ENCODE data around the gene CLCN3. TPM values are rescaled to one million over a fixed set of nuclear protein-coding genes. Genes with fewer than 3 reads are reported as not detected.

Gene CLCN3
- polyA plus RNA-seq, 4 donors = 8.6 to 48.3 (median 19.4) TPM

DNA sequence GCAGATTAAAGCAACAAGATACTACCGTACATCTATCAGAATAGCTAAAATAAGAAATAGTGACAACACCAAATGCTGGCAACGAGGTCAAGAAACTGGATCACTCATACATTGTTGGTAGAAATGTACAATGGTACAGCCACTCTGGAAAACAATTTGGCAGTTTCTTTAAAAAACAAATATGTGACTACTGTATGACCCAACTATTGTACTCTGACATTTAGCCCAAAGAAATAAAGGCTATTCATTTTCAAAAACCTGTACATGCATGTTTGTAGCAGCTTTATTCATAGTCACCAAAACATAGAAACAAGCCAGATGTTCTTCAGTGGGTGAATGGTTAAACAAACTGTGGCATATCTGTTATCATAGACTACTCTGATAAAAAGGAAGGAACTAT, 8.2 kb downstream of the CLCN3 start:
- 85 to 93% (median 93%) methylated on average over 2 of the region's 2 CpGs for WGBS, 3 donors
- no peak overlapping the region for H3K27ac ChIP-seq (ENCODE audit: low read depth in 1 of 3, low read length in 2 of 3)
- FAIRE-seq = no peak

DNA sequence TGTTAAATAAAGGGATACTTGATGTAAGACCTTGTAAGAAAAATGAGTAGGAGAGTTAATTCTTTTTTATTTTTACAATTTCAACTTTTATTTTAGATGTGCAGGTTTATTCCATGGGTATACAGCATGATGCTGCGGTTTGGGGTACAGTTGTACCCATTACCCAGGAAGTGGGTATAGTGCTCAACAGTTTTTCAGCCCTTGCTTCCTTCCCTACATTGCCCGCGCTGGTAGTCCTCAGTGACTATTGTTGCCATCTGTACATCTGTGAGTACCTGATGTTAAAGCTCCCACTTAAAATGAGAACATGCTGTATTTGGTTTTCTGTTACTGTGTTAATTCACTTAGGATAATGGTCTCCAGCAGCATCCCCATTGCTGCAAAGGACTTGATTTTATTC, 9.7 kb downstream of the CLCN3 start:
- WGBS, 3 donors = 96 to 99% (median 98%) methylated on average over 3 of the region's 3 CpGs
- FAIRE-seq (no peak), DNase-seq (no peak)
- Histone ChIP-seq H3K9me3 (ENCODE audit: control insufficient read depth in 2 of 2, insufficient read depth in 1 of 2, low read depth in 1 of 2, low read length in 1 of 2) (no peaks in the 10 kb centered on the region), H3K4me1 (ENCODE audit: control insufficient read depth in 3 of 3, insufficient read depth in 2 of 3, low read depth in 1 of 3, low read length in 2 of 3) (peaks cover 0 to 5% (median 1%) of the 10 kb centered on the region in 3 donors), H3K27ac (ENCODE audit: low read depth in 1 of 3, low read length in 2 of 3) (no peak overlapping the region), H3K27me3 (ENCODE audit: control insufficient read depth in 3 of 3, insufficient read depth in 3 of 3, low read length in 3 of 3) (no peaks in the 10 kb centered on the region), H3K36me3 (ENCODE audit: control insufficient read depth in 3 of 3, insufficient read depth in 2 of 3, low read depth in 1 of 3, low read length in 3 of 3) (peaks cover 0 to 8% (median 0%) of the 10 kb centered on the region in 3 donors), H3K4me3 (ENCODE audit: low read depth in 1 of 3, low read length in 3 of 3) (no peak overlapping the region)

More for the DNA sequence above, 8.2 kb downstream of the CLCN3 start:
- no peaks in the 10 kb centered on the region for H3K27me3 ChIP-seq (ENCODE audit: control insufficient read depth in 3 of 3, insufficient read depth in 3 of 3, low read length in 3 of 3)
- H3K36me3 ChIP-seq (ENCODE audit: control insufficient read depth in 3 of 3, insufficient read depth in 2 of 3, low read depth in 1 of 3, low read length in 3 of 3) = peaks cover 0 to 8% (median 0%) of the 10 kb centered on the region in 3 donors
- DNase-seq = no peak
- H3K4me1 ChIP-seq (ENCODE audit: control insufficient read depth in 3 of 3, insufficient read depth in 2 of 3, low read depth in 1 of 3, low read length in 2 of 3) = peaks cover 0 to 1% (median 0%) of the 10 kb centered on the region in 3 donors
- no peaks in the 10 kb centered on the region for H3K9me3 ChIP-seq (ENCODE audit: control insufficient read depth in 2 of 2, insufficient read depth in 1 of 2, low read depth in 1 of 2, low read length in 1 of 2)
- no peak overlapping the region for H3K4me3 ChIP-seq (ENCODE audit: low read depth in 1 of 3, low read length in 3 of 3)

DNA sequence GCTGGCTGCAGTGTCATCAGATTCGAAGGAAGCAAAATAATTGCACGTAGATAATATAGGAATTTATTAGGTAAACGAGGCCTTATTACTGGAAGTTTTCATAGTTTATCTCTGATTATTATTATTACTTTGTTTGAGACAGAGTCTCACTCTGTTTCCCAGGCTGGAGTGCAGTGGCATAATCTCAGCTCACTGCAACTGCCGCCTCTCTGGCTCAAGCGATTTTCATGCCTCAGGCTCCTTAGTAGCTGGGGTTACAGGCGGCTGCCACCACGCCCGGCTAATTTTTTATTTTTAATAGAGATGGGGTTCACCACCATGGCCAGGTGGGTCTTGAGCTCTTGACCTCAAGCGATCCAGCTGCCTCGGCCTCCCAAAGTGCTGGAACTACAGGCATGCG, 12.5 kb downstream of the CLCN3 start:
- H3K27me3 ChIP-seq (ENCODE audit: control insufficient read depth in 3 of 3, insufficient read depth in 3 of 3, low read length in 3 of 3) = no peaks in the 10 kb centered on the region
- peaks cover 0 to 5% (median 0%) of the 10 kb centered on the region in 3 donors for H3K4me1 ChIP-seq (ENCODE audit: control insufficient read depth in 3 of 3, insufficient read depth in 2 of 3, low read depth in 1 of 3, low read length in 2 of 3)
- H3K4me3 ChIP-seq (ENCODE audit: low read depth in 1 of 3, low read length in 3 of 3) = no peak overlapping the region
- DNase-seq = no peak
- no peaks in the 10 kb centered on the region for H3K9me3 ChIP-seq (ENCODE audit: control insufficient read depth in 2 of 2, insufficient read depth in 1 of 2, low read depth in 1 of 2, low read length in 1 of 2)
- WGBS, 3 donors = 84 to 87% (median 86%) methylated on average over 11 of the region's 11 CpGs
- no peak for FAIRE-seq
- H3K36me3 ChIP-seq (ENCODE audit: control insufficient read depth in 3 of 3, insufficient read depth in 2 of 3, low read depth in 1 of 3, low read length in 3 of 3) = peaks cover 0 to 4% (median 0%) of the 10 kb centered on the region in 3 donors
- no peak overlapping the region for H3K27ac ChIP-seq (ENCODE audit: low read depth in 1 of 3, low read length in 2 of 3)

DNA sequence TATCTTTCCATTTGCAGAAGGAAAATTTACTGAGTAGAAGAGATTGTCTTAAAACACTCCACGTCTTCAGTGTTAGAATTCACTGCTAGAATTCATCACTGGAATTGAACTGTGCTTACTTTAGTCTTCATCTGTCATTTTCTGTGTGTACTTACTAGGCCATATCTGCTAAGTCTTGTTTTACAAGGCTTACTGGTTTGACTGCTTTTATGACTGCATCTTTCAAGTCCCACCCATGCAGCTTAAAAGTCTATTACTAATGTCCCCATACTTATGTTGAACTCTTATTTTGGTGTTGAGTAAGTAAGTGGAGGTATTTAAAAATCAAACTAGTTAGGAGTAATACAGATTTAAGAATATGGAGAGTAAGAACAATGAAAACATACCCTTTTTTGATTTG, 14.6 kb downstream of the CLCN3 start:
- Histone ChIP-seq H3K9me3 (ENCODE audit: control insufficient read depth in 2 of 2, insufficient read depth in 1 of 2, low read depth in 1 of 2, low read length in 1 of 2) (no peaks in the 10 kb centered on the region), H3K36me3 (ENCODE audit: control insufficient read depth in 3 of 3, insufficient read depth in 2 of 3, low read depth in 1 of 3, low read length in 3 of 3) (peaks cover 0 to 8% (median 1%) of the 10 kb centered on the region in 3 donors), H3K4me3 (ENCODE audit: low read depth in 1 of 3, low read length in 3 of 3) (no peak overlapping the region), H3K27me3 (ENCODE audit: control insufficient read depth in 3 of 3, insufficient read depth in 3 of 3, low read length in 3 of 3) (no peaks in the 10 kb centered on the region), H3K27ac (ENCODE audit: low read depth in 1 of 3, low read length in 2 of 3) (peak overlapping the region in 1 of 3 donors; percentile 2), H3K4me1 (ENCODE audit: control insufficient read depth in 3 of 3, insufficient read depth in 2 of 3, low read depth in 1 of 3, low read length in 2 of 3) (peaks cover 0 to 5% (median 0%) of the 10 kb centered on the region in 3 donors)
- DNase-seq = peak; percentile 77 to 88
- WGBS, 3 donors = 14 to 59% (median 26%) methylated on average over 1 of the region's 1 CpG
- peak; percentile 75 for FAIRE-seq

DNA sequence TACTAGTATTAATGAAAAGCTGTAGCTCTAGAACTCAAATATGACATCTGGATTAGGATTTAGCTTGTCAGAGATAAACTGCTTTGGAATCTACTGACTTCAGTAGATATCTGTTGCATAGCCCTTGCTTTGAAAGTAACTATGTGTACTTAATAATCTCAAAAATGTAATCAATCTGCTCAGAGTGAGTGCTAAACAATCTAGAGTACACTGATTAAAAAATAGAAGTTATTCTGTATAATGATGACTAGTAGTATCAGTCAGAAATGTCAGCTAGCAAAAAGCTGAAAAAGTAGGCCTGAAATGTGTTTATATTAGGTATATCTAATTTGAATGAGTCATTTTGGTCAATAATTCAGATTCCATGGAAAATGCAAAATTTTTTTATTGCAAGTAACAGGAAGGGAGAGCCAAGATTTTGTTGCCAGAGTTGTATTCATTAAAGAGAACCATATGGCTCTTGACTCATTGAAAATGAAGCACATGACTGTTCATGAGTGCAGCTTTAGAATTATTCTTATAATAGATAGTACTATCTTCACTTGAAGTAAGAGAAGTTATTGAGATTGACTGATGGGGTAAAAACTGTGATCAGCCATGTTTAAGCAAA, 20.0 kb downstream of the CLCN3 start:
- H3K27ac ChIP-seq (ENCODE audit: low read depth in 1 of 3, low read length in 2 of 3) = no peak overlapping the region
- H3K4me3 ChIP-seq (ENCODE audit: low read depth in 1 of 3, low read length in 3 of 3) = no peak overlapping the region
- no peaks in the 10 kb centered on the region for H3K9me3 ChIP-seq (ENCODE audit: control insufficient read depth in 2 of 2, insufficient read depth in 1 of 2, low read depth in 1 of 2, low read length in 1 of 2)
- no peaks in the 10 kb centered on the region for H3K27me3 ChIP-seq (ENCODE audit: control insufficient read depth in 3 of 3, insufficient read depth in 3 of 3, low read length in 3 of 3)
- H3K4me1 ChIP-seq (ENCODE audit: control insufficient read depth in 3 of 3, insufficient read depth in 2 of 3, low read depth in 1 of 3, low read length in 2 of 3) = no peaks in the 10 kb centered on the region
- FAIRE-seq (no peak), DNase-seq (no peak)
- H3K36me3 ChIP-seq (ENCODE audit: control insufficient read depth in 3 of 3, insufficient read depth in 2 of 3, low read depth in 1 of 3, low read length in 3 of 3) = peaks cover 0 to 17% (median 5%) of the 10 kb centered on the region in 3 donors

DNA sequence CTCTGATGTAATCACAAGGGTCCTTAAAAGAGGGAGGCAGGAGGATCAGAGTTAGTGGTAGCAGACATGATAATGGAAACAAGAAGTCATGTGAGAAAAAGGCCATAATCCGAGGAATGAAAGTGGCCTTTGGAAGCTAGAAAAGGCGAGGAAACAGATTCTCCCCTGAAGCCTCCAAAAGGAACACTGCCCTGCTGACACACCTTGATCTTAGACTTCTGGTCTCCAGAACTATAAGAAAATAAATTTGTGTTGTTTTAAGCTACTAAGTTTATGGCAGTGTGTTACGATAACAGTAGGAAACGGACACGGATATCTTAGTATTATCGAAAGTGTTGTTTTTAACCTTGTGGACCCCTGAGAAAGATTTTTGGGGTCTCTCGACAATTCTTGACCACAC, 24.4 kb downstream of the CLCN3 start:
- no peaks in the 10 kb centered on the region for H3K9me3 ChIP-seq (ENCODE audit: control insufficient read depth in 2 of 2, insufficient read depth in 1 of 2, low read depth in 1 of 2, low read length in 1 of 2)
- H3K4me1 ChIP-seq (ENCODE audit: control insufficient read depth in 3 of 3, insufficient read depth in 2 of 3, low read depth in 1 of 3, low read length in 2 of 3) = peaks cover 0 to 2% (median 2%) of the 10 kb centered on the region in 3 donors
- H3K4me3 ChIP-seq (ENCODE audit: low read depth in 1 of 3, low read length in 3 of 3) = no peak overlapping the region
- H3K36me3 ChIP-seq (ENCODE audit: control insufficient read depth in 3 of 3, insufficient read depth in 2 of 3, low read depth in 1 of 3, low read length in 3 of 3) = peaks cover 0 to 15% (median 3%) of the 10 kb centered on the region in 3 donors
- 89 to 93% (median 90%) methylated on average over 7 of the region's 7 CpGs for WGBS, 3 donors
- FAIRE-seq (no peak), DNase-seq (no peak)
- no peak overlapping the region for H3K27ac ChIP-seq (ENCODE audit: low read depth in 1 of 3, low read length in 2 of 3)
- no peaks in the 10 kb centered on the region for H3K27me3 ChIP-seq (ENCODE audit: control insufficient read depth in 3 of 3, insufficient read depth in 3 of 3, low read length in 3 of 3)

DNA sequence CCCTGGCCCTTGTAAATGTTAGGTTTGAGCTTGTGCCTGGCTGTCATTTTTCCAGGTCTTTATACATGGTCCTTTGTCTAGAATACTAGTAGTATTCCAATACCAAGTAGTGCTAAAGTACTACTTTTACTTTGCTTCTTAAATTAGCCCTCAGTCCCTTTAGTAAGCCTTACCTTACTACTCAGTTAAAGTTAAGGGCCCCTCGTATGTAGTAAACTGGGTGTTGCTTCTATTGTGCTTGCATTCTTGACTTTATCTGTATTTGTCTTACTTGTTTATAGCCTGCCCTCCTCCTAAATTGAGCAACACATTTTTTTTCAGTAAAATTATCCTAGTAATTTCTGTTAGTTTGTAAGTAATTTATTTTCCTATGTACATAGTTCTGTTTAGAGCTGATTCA, 25.2 kb downstream of the CLCN3 start:
- Histone ChIP-seq H3K27me3 (ENCODE audit: control insufficient read depth in 3 of 3, insufficient read depth in 3 of 3, low read length in 3 of 3) (no peaks in the 10 kb centered on the region), H3K4me1 (ENCODE audit: control insufficient read depth in 3 of 3, insufficient read depth in 2 of 3, low read depth in 1 of 3, low read length in 2 of 3) (peaks cover 0 to 4% (median 3%) of the 10 kb centered on the region in 3 donors), H3K27ac (ENCODE audit: low read depth in 1 of 3, low read length in 2 of 3) (no peak overlapping the region), H3K4me3 (ENCODE audit: low read depth in 1 of 3, low read length in 3 of 3) (no peak overlapping the region), H3K36me3 (ENCODE audit: control insufficient read depth in 3 of 3, insufficient read depth in 2 of 3, low read depth in 1 of 3, low read length in 3 of 3) (peaks cover 0 to 15% (median 3%) of the 10 kb centered on the region in 3 donors), H3K9me3 (ENCODE audit: control insufficient read depth in 2 of 2, insufficient read depth in 1 of 2, low read depth in 1 of 2, low read length in 1 of 2) (no peaks in the 10 kb centered on the region)
- no peak for FAIRE-seq
- DNase-seq = no peak
- WGBS, 3 donors = 72 to 84% (median 74%) methylated on average over 1 of the region's 1 CpG

DNA sequence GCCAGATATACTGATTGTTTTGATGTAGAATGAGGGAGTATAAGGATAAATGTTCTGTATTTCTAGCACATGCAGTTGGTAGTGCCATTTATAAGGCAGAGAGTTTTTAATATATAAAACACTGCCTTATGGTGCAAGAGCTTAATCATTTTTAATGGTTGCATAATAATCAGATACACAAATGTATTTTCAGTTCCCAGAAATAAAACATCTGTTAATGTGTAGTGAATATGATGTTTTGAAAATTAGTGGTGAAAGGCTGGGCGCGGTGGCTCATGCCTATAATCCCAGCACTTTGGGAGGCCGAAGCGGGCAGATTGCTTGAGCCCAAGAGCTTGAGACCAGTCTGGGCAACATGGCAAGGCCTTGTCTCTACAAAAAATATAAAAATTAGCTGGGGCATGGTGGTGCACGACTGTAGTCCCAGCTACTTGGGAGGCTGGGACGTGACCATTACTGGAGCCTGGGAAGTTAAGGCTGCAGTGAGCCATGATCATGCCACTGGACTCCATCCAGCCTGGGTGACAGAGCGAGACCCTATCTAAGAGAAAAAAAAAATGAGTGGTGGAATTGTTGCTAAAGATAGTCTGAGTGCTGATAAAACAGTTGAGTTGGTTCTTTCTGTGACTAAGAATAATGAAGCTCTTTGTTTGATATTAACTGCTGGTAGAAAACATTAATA, 29.3 kb downstream of the CLCN3 start:
- DNase-seq = no peak
- Histone ChIP-seq H3K9me3 (ENCODE audit: control insufficient read depth in 2 of 2, insufficient read depth in 1 of 2, low read depth in 1 of 2, low read length in 1 of 2) (no peaks in the 10 kb centered on the region), H3K36me3 (ENCODE audit: control insufficient read depth in 3 of 3, insufficient read depth in 2 of 3, low read depth in 1 of 3, low read length in 3 of 3) (peaks cover 0 to 6% (median 1%) of the 10 kb centered on the region in 3 donors), H3K4me1 (ENCODE audit: control insufficient read depth in 3 of 3, insufficient read depth in 2 of 3, low read depth in 1 of 3, low read length in 2 of 3) (peaks cover 0 to 4% (median 3%) of the 10 kb centered on the region in 3 donors), H3K27me3 (ENCODE audit: control insufficient read depth in 3 of 3, insufficient read depth in 3 of 3, low read length in 3 of 3) (no peaks in the 10 kb centered on the region), H3K4me3 (ENCODE audit: low read depth in 1 of 3, low read length in 3 of 3) (no peak overlapping the region), H3K27ac (ENCODE audit: low read depth in 1 of 3, low read length in 2 of 3) (peak overlapping the region in 1 of 3 donors; percentile 49)
- WGBS, 3 donors = 54 to 81% (median 65%) methylated on average over 7 of the region's 7 CpGs
- FAIRE-seq = no peak
